HepG2 (cell line): ENCODE data around the gene MEX3A. TPM values are rescaled to one million over a fixed set of nuclear protein-coding genes. Genes with fewer than 3 reads are reported as not detected.

Experiments used
- CHCHD3 ChIP-seq: sonication (generic); formaldehyde crosslinking; IDR thresholded peaks from 2 replicates; pipeline ENCODE4 v1.8.0; 2022; ENCODE audit warnings: mild to moderate bottlenecking, missing genetic modification reagents, moderate library complexity
- FOXK2 ChIP-seq: fragments of 450-650 bp; IDR thresholded peaks from 2 replicates; pipeline ENCODE4 v1.6.1; 2016
- HDAC1 ChIP-seq: sonication (generic); formaldehyde crosslinking; IDR thresholded peaks from 2 replicates; pipeline ENCODE4 v1.5.1; 2020; ENCODE audit warnings: mild to moderate bottlenecking, missing genetic modification reagents
- HNRNPL ChIP-seq: fragments of 200-400 bp; formaldehyde crosslinking; IDR thresholded peaks from 2 replicates; pipeline ENCODE4 v1.6.1; 2017; ENCODE audit warnings: mild to moderate bottlenecking, low read depth, low read length
- HOXA9 ChIP-seq: sonication (generic); formaldehyde crosslinking; IDR thresholded peaks from 2 replicates; pipeline ENCODE4 v1.8.1; 2022; ENCODE audit warnings: missing genetic modification reagents, mild to moderate bottlenecking, moderate library complexity, borderline replicate concordance
- KDM5A ChIP-seq: fragments of 200-600 bp; sonication (generic); IDR thresholded peaks from 2 replicates; pipeline ENCODE4 v1.7.0; 2018; ENCODE audit warnings: antibody characterized with exemption, mild to moderate bottlenecking, low read length, borderline replicate concordance
- KDM5B ChIP-seq: sonication (generic); formaldehyde crosslinking; IDR thresholded peaks from 2 replicates; pipeline ENCODE4 v1.4.0; 2020; ENCODE audit warnings: missing genetic modification reagents, mild to moderate bottlenecking, borderline replicate concordance
- LCORL ChIP-seq, 2 experiments: fragments of 450-650 bp in 1 of 2; sonication (generic) in 1 of 2; formaldehyde crosslinking in 1 of 2; IDR thresholded peaks; 2 replicates each; pipeline versions ENCODE4 v1.5.0 to v1.6.1; 2017 to 2020; ENCODE audit warnings: antibody characterized with exemption in 1 of 2, missing genetic modification reagents in 1 of 2
- MEIS2 ChIP-seq: sonication (generic); formaldehyde crosslinking; IDR thresholded peaks from 2 replicates; pipeline ENCODE4 v1.9.0; 2021; ENCODE audit warnings: mild to moderate bottlenecking, missing genetic modification reagents
- NCOR1 ChIP-seq: fragments of 200-600 bp; sonication (generic); IDR thresholded peaks from 2 replicates; pipeline ENCODE4 v1.7.0; 2017; ENCODE audit warnings: antibody characterized with exemption, low read length, borderline replicate concordance
- NFIC ChIP-seq: IDR thresholded peaks from 2 replicates; pipeline ENCODE4 v1.6.1; 2012; ENCODE audit warnings: mild to moderate bottlenecking, low read length, inconsistent platforms
- NFRKB ChIP-seq: fragments of 450-650 bp; IDR thresholded peaks from 2 replicates; pipeline ENCODE4 v1.6.1; 2017
- NPAS2 ChIP-seq: sonication (generic); formaldehyde crosslinking; IDR thresholded peaks from 2 replicates; pipeline ENCODE4 v1.8.0; 2022; ENCODE audit warnings: mild to moderate bottlenecking, missing genetic modification reagents, borderline replicate concordance
- PHF8 ChIP-seq: sonication (generic); formaldehyde crosslinking; IDR thresholded peaks from 2 replicates; pipeline ENCODE4 v1.5.0; 2020; ENCODE audit warnings: missing genetic modification reagents
- POLR2AphosphoS5 ChIP-seq: IDR thresholded peaks from 2 replicates; pipeline ENCODE4 v1.6.1; 2012; ENCODE audit warnings: low read depth, low read length
- TARDBP ChIP-seq: sonication (generic); formaldehyde crosslinking; IDR thresholded peaks from 2 replicates; pipeline ENCODE4 v1.8.0; 2022; ENCODE audit warnings: mild to moderate bottlenecking, missing genetic modification reagents
- ZKSCAN1 ChIP-seq: fragments of 150-350 bp; IDR thresholded peaks from 2 replicates; pipeline ENCODE4 v1.6.1; 2014; ENCODE audit warnings: low read length
- ZNF20 ChIP-seq: sonication (generic); formaldehyde crosslinking; IDR thresholded peaks from 2 replicates; pipeline ENCODE4 v1.4.0; 2020; ENCODE audit warnings: mild to moderate bottlenecking, moderate library complexity, missing genetic modification reagents
- ZNF567 ChIP-seq: sonication (generic); formaldehyde crosslinking; IDR thresholded peaks from 2 replicates; pipeline ENCODE4 v1.8.1; 2023; ENCODE audit warnings: mild to moderate bottlenecking, missing genetic modification reagents, borderline replicate concordance
- ZNF572 ChIP-seq: sonication (generic); formaldehyde crosslinking; IDR thresholded peaks from 2 replicates; pipeline ENCODE4 v1.5.1; 2020; ENCODE audit warnings: mild to moderate bottlenecking, missing genetic modification reagents
- ZNF772 ChIP-seq: sonication (generic); formaldehyde crosslinking; IDR thresholded peaks from 2 replicates; pipeline ENCODE4 v1.5.0; 2020; ENCODE audit warnings: mild to moderate bottlenecking, missing genetic modification reagents
- polyA plus RNA-seq, 8 experiments: library from polyadenylated mRNA; depleted of rRNA in 3 of 8; stranded (reverse) in 7 of 8; unstranded in 1 of 8; fragments of >200 nt; fragmentation: Illumina TruSeq in 4 of 8; extraction: Trizol in 4 of 8; gene quantifications; 2 replicates each; pipeline versions ENCODE4 v1.2.1 to v1.2.3, GENCODE V29; 2011 to 2016; ENCODE audit warnings: low read depth in 4 of 8, missing spikeins in 1 of 8, mixed read lengths in 1 of 8; ENCODE audit not compliant: insufficient read depth in 1 of 8
- total RNA-seq, 5 experiments: library from RNA; depleted of rRNA; stranded (reverse); fragments of >200 nt; fragmentation: Illumina TruSeq; extraction: Trizol; gene quantifications; 2 replicates each; pipeline ENCODE4 v1.2.3, GENCODE V29; 2016; ENCODE audit warnings: low read depth in 1 of 5
- TF ChIP-seq, protein P1 (sequence below): sonication (generic); formaldehyde crosslinking; IDR thresholded peaks from 2 replicates; pipeline ENCODE4 v1.8.1; 2023; ENCODE audit warnings: mild to moderate bottlenecking, missing genetic modification reagents, borderline replicate concordance
- TF ChIP-seq, protein P2 (sequence below): sonication (generic); formaldehyde crosslinking; IDR thresholded peaks from 2 replicates; pipeline ENCODE4 v1.5.1; 2020; ENCODE audit warnings: missing genetic modification reagents, mild to moderate bottlenecking, borderline replicate concordance
- TF ChIP-seq, protein P3 (sequence below): sonication (generic); formaldehyde crosslinking; IDR thresholded peaks from 2 replicates; pipeline ENCODE4 v1.8.0; 2022; ENCODE audit warnings: missing genetic modification reagents, mild to moderate bottlenecking, borderline replicate concordance
- TF ChIP-seq, protein P4 (sequence below): sonication (generic); formaldehyde crosslinking; IDR thresholded peaks from 2 replicates; pipeline ENCODE4 v1.9.0; 2021; ENCODE audit warnings: missing genetic modification reagents, borderline replicate concordance

The MEX3A gene
- total and polyA plus RNA-seq, 2 of the 13 experiments (the other 11 are each of a cell fraction or from before 2014, with no cell fraction given): 7.6 to 9.1 TPM

DNA sequence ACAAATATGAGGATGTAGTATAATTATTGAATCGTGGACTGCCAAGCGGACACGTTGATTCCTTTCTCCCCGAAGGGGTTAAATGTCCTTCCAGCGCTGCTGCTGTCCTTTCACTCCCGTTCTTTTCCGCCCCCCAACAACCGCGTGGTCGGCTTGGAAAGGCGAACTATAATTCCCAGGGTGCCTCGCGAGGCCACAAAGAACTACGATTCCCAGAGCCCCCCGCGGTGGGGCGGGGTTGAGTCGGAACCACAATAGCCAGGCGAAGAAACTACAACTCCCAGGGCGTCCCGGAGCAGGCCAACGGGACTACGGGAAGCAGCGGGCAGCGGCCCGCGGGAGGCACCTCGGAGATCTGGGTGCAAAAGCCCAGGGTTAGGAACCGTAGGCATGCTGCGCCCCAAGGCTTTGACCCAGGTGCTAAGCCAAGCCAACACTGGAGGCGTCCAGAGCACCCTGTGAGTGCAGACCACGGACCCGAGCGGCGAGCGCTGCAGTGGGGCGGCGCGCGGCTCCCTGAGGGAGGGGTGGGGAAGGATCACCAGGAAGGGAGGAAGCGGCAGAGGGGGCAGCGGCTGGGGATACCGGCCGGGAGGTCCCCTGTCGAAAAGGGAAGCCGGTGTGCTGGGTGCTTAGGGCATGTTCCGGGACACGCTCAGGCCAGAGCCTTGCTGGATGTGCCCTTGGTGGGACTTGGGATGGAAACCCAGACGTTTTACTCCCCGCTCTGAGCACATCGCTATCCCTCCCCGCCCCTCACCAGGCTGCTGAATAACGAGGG lies 27.6 kb downstream of the MEX3A start, which contains the start of gene LAMTOR2 (continued):
- TF ChIP-seq, protein P1, sequence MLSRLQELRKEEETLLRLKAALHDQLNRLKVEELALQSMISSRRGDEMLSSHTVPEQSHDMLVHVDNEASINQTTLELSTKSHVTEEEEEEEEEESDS (CRISPR knock-in tag): no peak
- TF ChIP-seq ZNF567 (0 out of 2 replicates have a peak, but pooled peaks have one; percentile 57), ZNF772 (CRISPR knock-in tag) (peak; percentile 55; the same call in 1 of the 2 replicates), PHF8 (peak; percentile 96), NCOR1 (no peak), KDM5B (peak; percentile 48; the same call in 1 of the 2 replicates), CHCHD3 (CRISPR knock-in tag) (no peak), ZNF572 (CRISPR knock-in tag) (peak; percentile 56; the same call in 1 of the 2 replicates), NFIC (no peak; the same call in 1 of the 2 replicates), TARDBP (CRISPR knock-in tag) (peak; percentile 75), KDM5A (no peak; the same call in 1 of the 2 replicates), ZKSCAN1 (no peak), POLR2AphosphoS5 (peak; percentile 85), NPAS2 (CRISPR knock-in tag) (no peak), LCORL (IDR thresholded peaks at IDR 0.05) (no peak), LCORL (CRISPR knock-in tag; IDR thresholded peaks at IDR 0.05) (peak; percentile 90), ZNF20 (CRISPR knock-in tag) (no peak), HNRNPL (peak; percentile 72; the same call in 1 of the 2 replicates), HDAC1 (CRISPR knock-in tag) (peak; percentile 82; the same call in 1 of the 2 replicates), MEIS2 (CRISPR knock-in tag) (peak; percentile 54; the same call in 1 of the 2 replicates), NFRKB (no peak), HOXA9 (CRISPR knock-in tag) (no peak), FOXK2 (peak; percentile 65; the same call in 1 of the 2 replicates)
- TF ChIP-seq, protein P2, sequence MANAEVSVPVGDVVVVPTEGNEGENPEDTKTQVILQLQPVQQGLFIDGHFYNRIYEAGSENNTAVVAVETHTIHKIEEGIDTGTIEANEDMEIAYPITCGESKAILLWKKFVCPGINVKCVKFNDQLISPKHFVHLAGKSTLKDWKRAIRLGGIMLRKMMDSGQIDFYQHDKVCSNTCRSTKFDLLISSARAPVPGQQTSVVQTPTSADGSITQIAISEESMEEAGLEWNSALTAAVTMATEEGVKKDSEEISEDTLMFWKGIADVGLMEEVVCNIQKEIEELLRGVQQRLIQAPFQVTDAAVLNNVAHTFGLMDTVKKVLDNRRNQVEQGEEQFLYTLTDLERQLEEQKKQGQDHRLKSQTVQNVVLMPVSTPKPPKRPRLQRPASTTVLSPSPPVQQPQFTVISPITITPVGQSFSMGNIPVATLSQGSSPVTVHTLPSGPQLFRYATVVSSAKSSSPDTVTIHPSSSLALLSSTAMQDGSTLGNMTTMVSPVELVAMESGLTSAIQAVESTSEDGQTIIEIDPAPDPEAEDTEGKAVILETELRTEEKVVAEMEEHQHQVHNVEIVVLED (CRISPR knock-in tag): peak; percentile 90
- TF ChIP-seq, protein P3, sequence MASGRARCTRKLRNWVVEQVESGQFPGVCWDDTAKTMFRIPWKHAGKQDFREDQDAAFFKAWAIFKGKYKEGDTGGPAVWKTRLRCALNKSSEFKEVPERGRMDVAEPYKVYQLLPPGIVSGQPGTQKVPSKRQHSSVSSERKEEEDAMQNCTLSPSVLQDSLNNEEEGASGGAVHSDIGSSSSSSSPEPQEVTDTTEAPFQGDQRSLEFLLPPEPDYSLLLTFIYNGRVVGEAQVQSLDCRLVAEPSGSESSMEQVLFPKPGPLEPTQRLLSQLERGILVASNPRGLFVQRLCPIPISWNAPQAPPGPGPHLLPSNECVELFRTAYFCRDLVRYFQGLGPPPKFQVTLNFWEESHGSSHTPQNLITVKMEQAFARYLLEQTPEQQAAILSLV (CRISPR knock-in tag): 0 out of 2 replicates have a peak, but pooled peaks have one; percentile 41
- TF ChIP-seq, protein P4, sequence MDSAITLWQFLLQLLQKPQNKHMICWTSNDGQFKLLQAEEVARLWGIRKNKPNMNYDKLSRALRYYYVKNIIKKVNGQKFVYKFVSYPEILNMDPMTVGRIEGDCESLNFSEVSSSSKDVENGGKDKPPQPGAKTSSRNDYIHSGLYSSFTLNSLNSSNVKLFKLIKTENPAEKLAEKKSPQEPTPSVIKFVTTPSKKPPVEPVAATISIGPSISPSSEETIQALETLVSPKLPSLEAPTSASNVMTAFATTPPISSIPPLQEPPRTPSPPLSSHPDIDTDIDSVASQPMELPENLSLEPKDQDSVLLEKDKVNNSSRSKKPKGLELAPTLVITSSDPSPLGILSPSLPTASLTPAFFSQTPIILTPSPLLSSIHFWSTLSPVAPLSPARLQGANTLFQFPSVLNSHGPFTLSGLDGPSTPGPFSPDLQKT: no peak
